ENCODE data around the gene BACE2.
A peak's percentile ranks its signal among the peaks of the same experiment; 100 is the strongest.

BACE2 gene

GRCh38 chr21:41215856-41216408 lies 48.0 kb downstream of the BACE2 start:
- DNase-seq (ENCODE audit: low spot score): no peak

GRCh38 chr21:41216486-41216885 lies 48.5 kb downstream of the BACE2 start:
- DNase-seq (ENCODE audit: low spot score): peak; percentile 14

- no peak for DNase-seq (ENCODE audit: low spot score)
These were observed 49.9 kb downstream of the BACE2 start for GRCh38 chr21:41217671-41218385.

GRCh38 chr21:41219498-41220207 lies 51.7 kb downstream of the BACE2 start:
- peak; percentile 50 for DNase-seq (ENCODE audit: low spot score)

- DNase-seq (ENCODE audit: low spot score): no peak
These were observed 52.3 kb downstream of the BACE2 start for GRCh38 chr21:41220208-41220733.

GRCh38 chr21:41222247-41223068 lies 54.5 kb downstream of the BACE2 start:
- no peak for DNase-seq (ENCODE audit: low spot score)

- DNase-seq (ENCODE audit: low spot score): no peak
These were observed 58.9 kb downstream of the BACE2 start for GRCh38 chr21:41226853-41227252.

GRCh38 chr21:41227357-41228005 lies 59.5 kb downstream of the BACE2 start:
- DNase-seq (ENCODE audit: low spot score): no peak

GRCh38 chr21:41228006-41228370 lies 60.0 kb downstream of the BACE2 start:
- peak; percentile 33 for DNase-seq (ENCODE audit: low spot score)

GRCh38 chr21:41228492-41228891 lies 60.5 kb downstream of the BACE2 start:
- DNase-seq (ENCODE audit: low spot score): no peak

- no peak for DNase-seq (ENCODE audit: low spot score)
These were observed 61.0 kb downstream of the BACE2 start for GRCh38 chr21:41228958-41229357.

- DNase-seq (ENCODE audit: low spot score): no peak
These were observed 61.7 kb downstream of the BACE2 start for GRCh38 chr21:41229509-41230248.

- no peak for DNase-seq (ENCODE audit: low spot score)
These were observed 62.5 kb downstream of the BACE2 start for GRCh38 chr21:41230497-41230896.

- DNase-seq (ENCODE audit: low spot score): no peak
These were observed 63.1 kb downstream of the BACE2 start for GRCh38 chr21:41231060-41231459.

GRCh38 chr21:41232013-41232412 lies 64.1 kb downstream of the BACE2 start:
- DNase-seq (ENCODE audit: low spot score): no peak

GRCh38 chr21:41233916-41234315 lies 66.0 kb downstream of the BACE2 start:
- DNase-seq (ENCODE audit: low spot score): no peak

GRCh38 chr21:41234569-41234968 lies 66.6 kb downstream of the BACE2 start:
- DNase-seq (ENCODE audit: low spot score): no peak

- DNase-seq (ENCODE audit: low spot score): peak; percentile 72
These were observed 67.2 kb downstream of the BACE2 start for GRCh38 chr21:41235201-41235600.

GRCh38 chr21:41236352-41236973 lies 68.5 kb downstream of the BACE2 start:
- peak; percentile 94 for DNase-seq (ENCODE audit: low spot score)

GRCh38 chr21:41238081-41238796 lies 70.3 kb downstream of the BACE2 start:
- DNase-seq (ENCODE audit: low spot score): peak; percentile 8

Data from kidney tubule cell (primary cell).